ENCODE results near the gene ZSWIM3. TPM values are rescaled to one million over a fixed set of nuclear protein-coding genes. Genes with fewer than 3 reads are reported as not detected.

Gene ZSWIM3
- total and polyA plus RNA-seq, 2 of the 13 experiments (the other 11 are each of a cell fraction or from before 2014, with no cell fraction given), result 5.2 to 5.8 TPM

GRCh38 chr20:45833030-45833882, 24.2 kb upstream of the ZSWIM3 start, which contains the start of gene SNX21 (continued):
- TF ChIP-seq, protein P1, sequence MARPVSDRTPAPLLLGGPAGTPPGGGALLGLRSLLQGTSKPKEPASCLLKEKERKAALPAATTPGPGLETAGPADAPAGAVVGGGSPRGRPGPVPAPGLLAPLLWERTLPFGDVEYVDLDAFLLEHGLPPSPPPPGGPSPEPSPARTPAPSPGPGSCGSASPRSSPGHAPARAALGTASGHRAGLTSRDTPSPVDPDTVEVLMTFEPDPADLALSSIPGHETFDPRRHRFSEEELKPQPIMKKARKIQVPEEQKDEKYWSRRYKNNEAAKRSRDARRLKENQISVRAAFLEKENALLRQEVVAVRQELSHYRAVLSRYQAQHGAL (CRISPR knock-in tag; IDR thresholded peaks at IDR 0.05; ENCODE audit: not compliant biosample characterization), result peak; percentile 84
- TF ChIP-seq ZBTB26 (CRISPR knock-in tag; IDR thresholded peaks at IDR 0.05; ENCODE audit: borderline replicate concordance) (peak; percentile 5; the same call in 1 of the 2 replicates), PAXIP1 (CRISPR knock-in tag; conservative IDR thresholded peaks at IDR 0.05) (peak; percentile 32), PHF21A (CRISPR knock-in tag; IDR thresholded peaks at IDR 0.05) (peak; percentile 90), CHD2 (IDR thresholded peaks at IDR 0.05; ENCODE audit: low read depth, low read length) (peak; percentile 80), ZGPAT (CRISPR knock-in tag; IDR thresholded peaks at IDR 0.05) (no peak; the same call in 1 of the 2 replicates), ZNF670 (CRISPR knock-in tag; IDR thresholded peaks at IDR 0.05; ENCODE audit: borderline replicate concordance) (0 out of 2 replicates have a peak, but pooled peaks have one; percentile 63), GATAD1 (CRISPR knock-in tag; IDR thresholded peaks at IDR 0.05) (peak; percentile 71), ZNF766 (CRISPR knock-in tag; IDR thresholded peaks at IDR 0.05; ENCODE audit: borderline replicate concordance) (peak; percentile 90), ZNF619 (CRISPR knock-in tag; IDR thresholded peaks at IDR 0.05) (0 out of 2 replicates have a peak, but pooled peaks have one; percentile 2), RBAK (CRISPR knock-in tag; IDR thresholded peaks at IDR 0.05) (0 out of 2 replicates have a peak, but pooled peaks have one; percentile 8), MYC (CRISPR knock-in tag; IDR thresholded peaks at IDR 0.05; ENCODE audit: borderline replicate concordance) (peak; percentile 29; the same call in 1 of the 2 replicates), LCORL (IDR thresholded peaks at IDR 0.05) (peak; percentile 71), LCORL (CRISPR knock-in tag; IDR thresholded peaks at IDR 0.05) (peak; percentile 84)
- TF ChIP-seq, protein P2, sequence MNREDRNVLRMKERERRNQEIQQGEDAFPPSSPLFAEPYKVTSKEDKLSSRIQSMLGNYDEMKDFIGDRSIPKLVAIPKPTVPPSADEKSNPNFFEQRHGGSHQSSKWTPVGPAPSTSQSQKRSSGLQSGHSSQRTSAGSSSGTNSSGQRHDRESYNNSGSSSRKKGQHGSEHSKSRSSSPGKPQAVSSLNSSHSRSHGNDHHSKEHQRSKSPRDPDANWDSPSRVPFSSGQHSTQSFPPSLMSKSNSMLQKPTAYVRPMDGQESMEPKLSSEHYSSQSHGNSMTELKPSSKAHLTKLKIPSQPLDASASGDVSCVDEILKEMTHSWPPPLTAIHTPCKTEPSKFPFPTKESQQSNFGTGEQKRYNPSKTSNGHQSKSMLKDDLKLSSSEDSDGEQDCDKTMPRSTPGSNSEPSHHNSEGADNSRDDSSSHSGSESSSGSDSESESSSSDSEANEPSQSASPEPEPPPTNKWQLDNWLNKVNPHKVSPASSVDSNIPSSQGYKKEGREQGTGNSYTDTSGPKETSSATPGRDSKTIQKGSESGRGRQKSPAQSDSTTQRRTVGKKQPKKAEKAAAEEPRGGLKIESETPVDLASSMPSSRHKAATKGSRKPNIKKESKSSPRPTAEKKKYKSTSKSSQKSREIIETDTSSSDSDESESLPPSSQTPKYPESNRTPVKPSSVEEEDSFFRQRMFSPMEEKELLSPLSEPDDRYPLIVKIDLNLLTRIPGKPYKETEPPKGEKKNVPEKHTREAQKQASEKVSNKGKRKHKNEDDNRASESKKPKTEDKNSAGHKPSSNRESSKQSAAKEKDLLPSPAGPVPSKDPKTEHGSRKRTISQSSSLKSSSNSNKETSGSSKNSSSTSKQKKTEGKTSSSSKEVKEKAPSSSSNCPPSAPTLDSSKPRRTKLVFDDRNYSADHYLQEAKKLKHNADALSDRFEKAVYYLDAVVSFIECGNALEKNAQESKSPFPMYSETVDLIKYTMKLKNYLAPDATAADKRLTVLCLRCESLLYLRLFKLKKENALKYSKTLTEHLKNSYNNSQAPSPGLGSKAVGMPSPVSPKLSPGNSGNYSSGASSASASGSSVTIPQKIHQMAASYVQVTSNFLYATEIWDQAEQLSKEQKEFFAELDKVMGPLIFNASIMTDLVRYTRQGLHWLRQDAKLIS (CRISPR knock-in tag; IDR thresholded peaks at IDR 0.05), result 0 out of 2 replicates have a peak, but pooled peaks have one; percentile 8
- TF ChIP-seq, protein P3, sequence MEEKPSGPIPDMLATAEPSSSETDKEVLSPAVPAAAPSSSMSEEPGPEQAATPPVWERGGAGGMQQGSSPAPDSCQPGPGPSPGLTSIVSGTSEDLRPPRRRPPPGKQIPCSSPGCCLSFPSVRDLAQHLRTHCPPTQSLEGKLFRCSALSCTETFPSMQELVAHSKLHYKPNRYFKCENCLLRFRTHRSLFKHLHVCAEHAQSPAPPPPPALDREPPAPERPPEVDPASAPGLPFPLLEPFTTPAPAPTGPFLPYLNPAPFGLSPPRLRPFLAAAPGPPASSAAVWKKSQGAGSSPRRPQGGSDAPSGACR (CRISPR knock-in tag; IDR thresholded peaks at IDR 0.05), result peak; percentile 70

All from HepG2 (cell line).